GM12801 (cell line): ENCODE data around the gene INPP5A.

Source experiments
- TF ChIP-seq, protein P1 (sequence below): IDR thresholded peaks from one replicate; pipeline ENCODE4 v1.5.1; 2011; ENCODE audit warnings: control low read depth; ENCODE audit not compliant: insufficient read length; ENCODE audit errors: extremely low read depth

INPP5A gene

DNA sequence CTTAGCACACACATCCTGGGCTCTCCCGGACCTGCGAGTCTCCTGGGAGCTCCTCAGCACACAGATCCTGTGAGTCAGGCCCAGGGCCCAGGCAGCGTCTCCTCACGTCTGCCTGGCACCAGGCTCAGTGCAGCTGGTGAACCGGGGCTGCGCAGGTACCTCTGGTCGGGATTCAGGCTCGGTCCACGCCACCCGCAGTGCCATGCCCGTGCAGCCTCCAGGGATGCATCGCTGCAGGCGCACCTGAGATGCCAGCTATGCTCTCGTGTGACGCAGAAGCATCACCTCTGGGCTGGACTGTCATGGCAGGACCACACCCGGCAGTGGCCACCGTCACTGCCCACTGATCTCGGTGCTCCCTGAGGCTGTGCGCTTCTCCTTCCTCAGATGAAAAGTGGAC is 196.3 kb downstream of the INPP5A start:
- TF ChIP-seq, protein P1, sequence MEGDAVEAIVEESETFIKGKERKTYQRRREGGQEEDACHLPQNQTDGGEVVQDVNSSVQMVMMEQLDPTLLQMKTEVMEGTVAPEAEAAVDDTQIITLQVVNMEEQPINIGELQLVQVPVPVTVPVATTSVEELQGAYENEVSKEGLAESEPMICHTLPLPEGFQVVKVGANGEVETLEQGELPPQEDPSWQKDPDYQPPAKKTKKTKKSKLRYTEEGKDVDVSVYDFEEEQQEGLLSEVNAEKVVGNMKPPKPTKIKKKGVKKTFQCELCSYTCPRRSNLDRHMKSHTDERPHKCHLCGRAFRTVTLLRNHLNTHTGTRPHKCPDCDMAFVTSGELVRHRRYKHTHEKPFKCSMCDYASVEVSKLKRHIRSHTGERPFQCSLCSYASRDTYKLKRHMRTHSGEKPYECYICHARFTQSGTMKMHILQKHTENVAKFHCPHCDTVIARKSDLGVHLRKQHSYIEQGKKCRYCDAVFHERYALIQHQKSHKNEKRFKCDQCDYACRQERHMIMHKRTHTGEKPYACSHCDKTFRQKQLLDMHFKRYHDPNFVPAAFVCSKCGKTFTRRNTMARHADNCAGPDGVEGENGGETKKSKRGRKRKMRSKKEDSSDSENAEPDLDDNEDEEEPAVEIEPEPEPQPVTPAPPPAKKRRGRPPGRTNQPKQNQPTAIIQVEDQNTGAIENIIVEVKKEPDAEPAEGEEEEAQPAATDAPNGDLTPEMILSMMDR = no peak

DNA sequence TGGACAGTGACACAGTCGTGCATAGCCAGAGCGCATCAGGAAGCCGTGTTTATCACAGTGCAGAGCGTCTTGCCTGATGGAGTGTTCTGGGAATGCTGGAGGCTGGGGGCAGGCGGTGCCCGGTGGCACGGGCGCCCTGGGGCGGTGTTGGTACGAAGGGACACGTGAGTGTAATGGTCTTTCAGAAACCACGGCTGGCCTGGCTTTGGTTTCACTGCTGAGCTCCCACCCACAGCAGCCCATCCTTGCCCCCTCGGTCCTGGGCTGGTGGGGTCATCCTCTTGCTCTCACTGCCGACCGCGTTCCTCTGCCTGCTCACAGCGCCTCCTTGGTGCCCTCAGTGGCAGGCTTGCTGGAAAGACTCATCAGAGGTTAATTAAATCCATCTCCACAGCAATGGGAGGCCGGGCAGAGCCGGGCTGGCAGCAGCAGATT is 197.8 kb downstream of the INPP5A start:
- TF ChIP-seq, protein P1 = no peak

DNA sequence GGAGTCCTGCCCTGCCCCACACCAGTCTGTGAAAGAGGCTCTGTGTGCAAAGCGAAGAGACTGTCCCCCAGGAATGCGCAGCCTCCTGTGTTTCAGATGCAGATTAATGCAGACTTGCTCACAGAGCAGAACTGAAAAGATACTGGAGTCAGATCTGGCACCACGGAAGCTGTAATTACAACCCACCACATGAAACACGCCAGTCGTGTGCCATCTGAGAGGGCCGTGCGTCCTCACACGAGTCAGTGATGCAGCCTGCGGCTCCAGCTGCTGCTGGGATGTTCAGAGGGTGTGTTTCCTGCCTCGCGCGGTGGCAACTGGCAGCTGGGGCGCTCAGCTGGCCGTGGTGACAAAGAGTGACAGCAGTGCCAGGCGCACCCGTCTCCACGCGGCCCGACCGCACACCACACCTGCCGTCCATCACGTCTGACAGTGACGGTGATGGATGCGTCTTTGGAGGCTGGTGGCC is 198.4 kb downstream of the INPP5A start:
- TF ChIP-seq, protein P1 = no peak

DNA sequence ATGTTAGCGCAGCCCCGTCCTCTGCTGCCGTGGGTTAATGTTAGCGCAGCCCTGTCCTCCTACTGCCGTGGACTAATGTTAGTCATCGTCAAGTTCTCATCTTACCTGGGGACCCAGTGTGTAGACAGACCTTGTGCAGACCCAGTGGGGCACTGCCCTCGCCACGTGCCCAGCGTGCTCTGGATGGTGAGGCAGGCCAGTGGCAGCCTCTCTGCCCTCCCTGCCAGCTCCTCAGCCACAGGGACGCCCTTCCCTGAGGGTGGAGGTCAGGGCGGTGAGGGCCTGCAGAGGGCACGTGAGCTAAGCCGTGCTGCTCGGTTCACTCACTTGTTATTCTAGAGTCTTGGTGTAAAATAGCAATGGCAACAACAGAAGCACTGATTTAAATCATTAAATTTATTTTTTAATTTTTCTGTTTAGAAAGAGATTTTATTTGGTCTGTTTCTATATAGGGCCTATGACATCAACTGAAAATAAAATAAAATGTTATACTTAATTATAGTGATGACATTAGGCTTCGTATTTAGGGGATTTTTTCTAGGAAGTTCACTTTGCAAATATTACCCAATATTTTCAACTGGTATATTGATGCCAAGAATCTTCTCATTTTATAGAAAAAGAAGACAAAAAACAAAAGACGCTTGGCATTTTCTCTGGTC is 199.9 kb downstream of the INPP5A start:
- TF ChIP-seq, protein P1 = no peak

DNA sequence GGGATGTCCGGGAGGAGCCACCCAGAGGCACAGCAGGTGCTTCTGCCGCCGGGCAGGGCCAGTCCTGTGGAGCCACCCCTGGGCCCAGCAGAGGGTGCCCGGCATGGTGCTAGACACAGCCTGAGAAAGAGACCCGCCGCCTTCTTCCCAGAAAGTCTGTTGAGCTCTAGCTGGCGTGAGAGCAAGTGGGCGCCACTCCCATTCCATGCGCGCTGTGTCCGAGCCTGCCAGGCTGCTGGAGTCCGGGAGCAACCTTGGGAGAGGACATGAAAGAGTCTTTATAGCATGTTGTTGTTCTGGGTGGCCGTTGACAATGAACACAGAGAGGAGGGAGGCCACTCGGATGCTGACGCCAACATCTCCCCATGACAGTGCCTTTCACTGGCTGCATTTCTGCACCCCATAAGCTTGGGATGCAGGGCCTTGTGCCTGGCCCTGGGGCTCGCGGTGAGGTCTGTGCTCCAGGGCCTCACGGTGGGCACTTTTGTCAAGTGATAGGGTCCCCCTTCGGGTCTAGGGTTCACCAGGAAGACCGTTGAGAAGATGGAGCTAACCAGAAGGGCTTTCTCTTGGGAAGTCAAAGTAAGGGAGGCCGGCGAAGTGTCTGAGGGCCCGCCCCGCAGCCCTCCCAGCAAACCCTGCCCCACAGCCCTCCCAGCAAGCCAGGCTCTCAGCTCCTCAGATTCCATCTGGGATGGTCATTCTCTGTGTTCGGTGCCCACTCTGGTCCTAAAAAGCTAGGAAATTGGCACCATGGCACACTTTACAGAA is 201.1 kb downstream of the INPP5A start:
- TF ChIP-seq, protein P1 = no peak

DNA sequence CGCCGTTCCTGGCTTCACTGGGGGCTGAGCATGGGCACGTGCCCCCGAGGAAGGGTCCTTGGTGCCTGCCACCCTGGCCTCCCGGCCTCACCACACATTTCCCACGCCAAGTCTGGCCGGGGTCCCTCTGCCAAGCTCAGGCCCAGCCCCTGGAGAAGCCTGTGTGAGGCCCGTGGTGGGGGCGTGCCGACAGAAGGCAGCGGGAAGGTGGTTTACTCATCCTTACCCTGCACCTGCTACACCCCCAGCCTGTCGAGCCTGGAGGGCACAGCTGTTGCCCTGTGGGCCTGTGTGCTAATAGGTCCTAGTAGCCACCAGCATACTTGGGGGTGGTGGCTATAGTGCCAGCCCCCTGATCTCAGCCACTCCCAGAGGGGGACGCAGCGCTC is 201.6 kb downstream of the INPP5A start:
- TF ChIP-seq, protein P1 = no peak

DNA sequence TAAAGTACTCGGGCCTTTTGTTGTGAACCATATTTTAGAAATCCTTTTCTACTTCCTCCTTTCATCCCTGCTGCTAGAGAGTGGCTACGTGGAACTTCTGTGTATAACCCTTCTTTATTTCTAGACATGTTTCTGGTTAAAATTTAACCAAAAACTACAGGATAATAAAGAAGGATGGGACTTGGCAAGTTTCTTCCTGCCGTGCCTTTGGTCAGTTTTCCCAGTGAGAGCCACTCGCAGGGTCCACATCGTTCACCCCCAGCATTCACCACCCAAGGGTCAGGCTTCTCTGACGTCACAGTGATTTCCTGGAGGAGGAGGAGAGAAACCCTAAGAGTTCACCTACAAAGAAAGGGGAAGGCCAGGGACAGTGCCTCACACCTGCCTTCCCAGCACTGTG is 203.0 kb downstream of the INPP5A start:
- TF ChIP-seq, protein P1 = no peak
